Measurements from ENCODE around the gene MBD4.
A peak's percentile ranks its signal among the peaks of the same experiment; 100 is the strongest.
"Not testable (repeated sequence)": the region's sequence is repeated elsewhere in the genome, so short reads cannot be mapped to it uniquely, and the experiment has no call there.

Gene MBD4

DNA sequence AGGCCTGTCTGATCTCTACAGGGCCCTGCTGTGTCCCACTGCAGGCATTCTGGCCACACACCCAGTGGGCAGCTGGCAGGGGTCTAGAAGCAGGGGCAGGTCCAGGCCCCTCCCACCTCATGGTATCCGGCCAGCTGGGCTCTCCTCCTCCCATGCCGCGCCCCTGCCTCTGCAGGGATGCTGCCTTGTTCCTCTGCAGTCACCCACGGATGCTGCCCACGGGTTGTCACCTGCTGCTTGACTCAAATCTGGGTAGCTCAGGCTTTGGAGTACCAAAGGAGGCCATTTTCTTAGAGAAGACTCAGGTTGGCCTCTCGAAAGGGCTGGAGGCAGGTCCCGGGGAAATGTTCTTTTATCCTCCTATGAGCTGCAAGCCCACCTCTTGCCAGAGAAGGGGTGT is 36.3 kb downstream of the MBD4 start:
- no peak for DNase-seq

- DNase-seq, result no peak
These were observed 37.1 kb downstream of the MBD4 start for GRCh38 chr3:129402616-129403015.

DNA sequence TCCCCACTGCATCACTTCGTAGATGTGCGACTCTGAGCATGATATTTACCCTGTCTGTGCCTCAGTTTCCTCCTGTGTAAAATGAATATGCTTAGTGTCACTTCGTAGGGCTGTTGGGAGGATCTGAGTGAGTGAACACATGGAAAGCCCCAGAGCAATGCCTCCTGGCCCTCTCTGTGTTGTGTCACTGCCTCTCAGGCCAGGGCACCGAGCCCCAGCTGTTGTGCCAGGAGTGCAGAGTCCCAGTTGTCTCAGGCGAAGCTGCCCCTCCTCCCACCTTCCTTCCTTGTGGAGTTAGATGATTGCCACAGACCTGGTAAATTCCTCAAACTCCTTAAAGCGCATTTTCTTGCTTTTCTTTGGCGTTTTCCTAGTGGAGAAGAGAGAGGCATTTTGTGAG is 37.5 kb downstream of the MBD4 start:
- DNase-seq, result no peak

- peak; percentile 39 for DNase-seq
These were observed 39.8 kb downstream of the MBD4 start for GRCh38 chr3:129399895-129400357.

GRCh38 chr3:129399145-129399894 is 40.4 kb downstream of the MBD4 start:
- peak; percentile 90 for DNase-seq

DNA sequence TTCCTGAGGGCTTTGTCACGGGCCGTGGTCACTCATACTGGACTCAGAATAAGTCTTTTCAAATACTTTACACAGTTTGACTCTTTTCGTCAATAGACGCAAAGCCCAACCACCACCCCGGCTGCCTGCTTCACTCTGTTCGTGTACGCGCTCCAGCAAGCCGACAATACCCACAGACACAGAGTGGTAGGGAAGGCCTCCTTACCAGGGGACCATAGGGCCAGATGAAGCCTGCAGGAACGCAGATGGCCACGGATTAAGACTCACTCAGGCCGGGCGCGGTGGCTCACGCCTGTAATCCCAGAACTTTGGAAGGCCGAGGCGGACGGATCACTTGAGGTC is 41.0 kb downstream of the MBD4 start:
- peak; percentile 7 for DNase-seq

DNA sequence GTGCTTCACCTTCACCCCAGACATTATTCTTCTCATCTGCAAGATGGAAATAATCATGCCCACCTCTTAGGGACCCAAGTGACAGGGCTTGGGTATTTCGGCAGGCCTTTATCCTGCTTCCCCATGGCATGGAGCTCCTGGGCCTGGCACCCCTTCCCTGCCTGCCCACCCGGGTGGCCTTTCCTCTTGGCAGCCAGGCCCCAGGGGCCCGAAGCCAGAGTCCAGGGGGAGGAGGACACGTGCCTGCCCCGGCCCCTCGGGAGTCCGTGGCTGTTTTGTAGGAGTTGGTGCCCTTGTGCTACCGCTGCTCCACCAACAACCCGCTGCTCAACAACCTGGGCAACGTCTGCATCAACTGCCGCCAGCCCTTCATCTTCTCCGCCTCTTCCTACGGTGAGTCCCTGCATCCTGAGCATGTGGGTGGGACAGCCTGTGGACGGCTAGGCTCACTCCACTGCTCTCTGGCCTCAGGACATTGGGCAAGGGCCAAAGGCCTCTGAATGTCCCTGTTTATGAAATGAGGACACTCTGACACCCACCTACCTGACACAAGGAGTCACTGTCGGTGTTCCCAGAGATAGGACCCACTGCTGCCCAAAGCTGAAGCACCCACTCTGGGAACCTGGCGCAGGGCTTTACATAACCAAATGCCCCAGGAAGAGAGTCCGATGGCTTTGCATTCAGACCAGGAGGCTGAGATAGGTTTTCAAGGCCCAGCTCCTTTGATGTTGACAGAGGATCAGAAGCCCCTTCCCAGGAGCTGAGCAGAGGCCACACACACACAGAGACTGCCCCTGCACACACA is 45.8 kb downstream of the MBD4 start:
- not testable (repeated sequence) for DNase-seq

DNA sequence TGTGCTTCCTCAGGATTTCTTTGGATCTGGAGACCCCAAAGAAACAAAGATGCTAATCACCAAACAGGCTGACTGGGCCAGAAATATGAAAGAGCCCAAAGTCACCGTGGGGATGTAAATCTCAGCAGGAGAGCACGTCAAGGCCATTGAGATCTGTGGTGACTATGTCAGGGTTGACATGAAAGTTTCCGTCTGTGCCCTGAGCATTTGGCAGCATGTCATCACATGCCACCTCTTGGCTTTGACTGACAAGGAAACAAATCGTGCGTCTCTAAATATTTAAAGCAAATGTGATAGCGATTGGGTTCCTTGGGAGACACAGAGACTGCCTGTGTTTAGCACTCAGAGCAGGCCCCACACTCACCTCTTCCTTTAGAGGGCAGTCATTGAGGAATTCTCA is 46.5 kb downstream of the MBD4 start:
- DNase-seq, result no peak

- DNase-seq, result not testable (repeated sequence)
These were observed 47.5 kb downstream of the MBD4 start for GRCh38 chr3:129392106-129392887.

- DNase-seq, result not testable (repeated sequence)
These were observed 48.2 kb downstream of the MBD4 start for GRCh38 chr3:129391583-129391982.

- DNase-seq, result no peak
These were observed 50.2 kb downstream of the MBD4 start for GRCh38 chr3:129389572-129389937.

DNA sequence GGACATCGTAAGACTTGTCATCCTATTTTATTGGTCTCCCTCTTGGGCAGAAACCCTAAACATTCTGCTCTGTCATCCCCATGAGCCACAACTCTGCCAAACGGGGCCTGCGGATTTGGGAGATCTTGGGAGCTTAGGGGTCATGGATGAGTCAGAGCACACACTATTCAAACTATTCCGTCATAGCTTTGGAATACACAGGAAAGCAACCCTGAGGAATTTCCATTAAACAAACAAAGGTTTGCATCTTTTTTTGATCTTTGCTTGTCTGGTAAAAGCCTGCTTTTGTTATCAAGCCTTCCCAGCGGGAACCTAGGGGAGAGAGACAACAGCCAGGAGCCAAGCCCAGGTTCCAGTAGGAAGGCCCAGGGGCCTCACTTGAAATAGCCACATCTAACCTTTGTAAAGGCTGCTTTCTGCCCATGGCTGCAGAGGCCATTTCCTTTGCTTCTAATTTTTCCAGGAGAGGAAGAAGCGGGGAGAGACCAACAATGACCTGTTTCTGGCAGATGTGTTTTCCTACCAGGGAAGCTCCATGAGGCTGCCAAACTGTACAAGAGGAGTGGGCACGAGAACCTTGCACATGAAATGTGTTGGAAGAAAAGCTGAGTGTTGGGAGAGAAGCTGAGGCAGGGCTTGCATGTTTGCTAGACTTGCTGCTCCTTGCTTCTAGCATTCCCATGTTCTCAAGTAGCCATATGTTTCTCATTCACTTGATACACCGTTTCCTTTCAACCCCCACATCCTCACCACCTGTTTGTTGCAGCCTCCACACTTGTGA is 50.8 kb downstream of the MBD4 start:
- DNase-seq, result not testable (repeated sequence)

- no peak for DNase-seq
These were observed 52.3 kb downstream of the MBD4 start for GRCh38 chr3:129387487-129387886.

DNA sequence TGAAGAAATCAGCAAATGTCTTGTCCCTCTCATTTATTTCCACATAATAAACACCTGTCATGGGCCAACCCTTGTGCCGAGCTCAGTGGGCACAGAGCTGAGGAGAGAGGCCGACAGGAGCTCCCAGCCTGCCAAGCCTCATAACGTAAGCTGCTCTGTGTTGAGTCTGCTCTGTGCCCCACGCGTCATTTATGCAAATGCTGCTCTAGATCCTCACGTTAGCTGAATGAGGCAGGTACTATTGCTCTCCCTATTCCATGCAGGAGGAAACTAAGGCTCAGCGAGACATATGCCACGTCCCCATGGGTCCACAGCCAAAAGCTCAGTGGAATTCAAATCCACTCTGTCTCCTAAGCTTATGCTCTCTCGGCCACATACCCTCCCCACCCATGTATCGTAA is 52.8 kb downstream of the MBD4 start:
- no peak for DNase-seq

GRCh38 chr3:129385507-129385906 is 54.2 kb downstream of the MBD4 start:
- not testable (repeated sequence) for DNase-seq

DNA sequence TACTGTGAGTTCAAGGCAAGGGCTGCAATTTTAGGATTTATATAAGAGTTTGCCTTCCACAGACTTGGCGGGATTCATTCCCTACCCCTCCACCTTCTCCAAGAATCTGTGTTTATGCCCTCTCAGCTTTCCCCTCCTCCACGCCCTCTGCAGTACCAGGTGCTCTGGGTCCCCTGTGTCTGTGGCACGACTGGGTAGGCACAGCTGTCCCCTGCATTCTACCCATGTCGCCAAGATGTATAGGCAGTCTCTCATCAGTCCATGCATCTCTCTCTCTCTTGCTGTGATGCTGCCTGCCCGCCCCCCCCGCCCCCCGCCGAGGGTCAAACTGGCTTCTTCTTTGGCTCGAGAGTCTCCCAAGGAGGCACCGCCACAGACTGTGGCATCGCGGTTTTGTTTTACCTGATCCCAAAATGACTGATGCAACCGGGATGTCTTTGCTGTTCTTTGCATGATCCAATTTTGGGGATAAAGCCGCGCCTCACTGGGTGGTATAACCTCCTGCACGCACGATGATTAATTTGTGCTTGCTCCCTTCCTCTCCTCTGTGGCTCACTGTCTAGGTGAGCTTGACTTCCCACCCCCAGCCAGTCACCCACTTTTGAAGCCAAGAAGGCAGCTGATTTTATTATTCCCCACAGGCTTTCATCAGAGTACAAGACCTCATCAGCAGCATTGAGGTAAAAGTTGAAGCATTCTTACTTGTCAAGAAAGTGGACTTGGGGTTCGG is 55.0 kb downstream of the MBD4 start:
- no peak for DNase-seq

GRCh38 chr3:129384103-129384502 is 55.6 kb downstream of the MBD4 start:
- DNase-seq, result not testable (repeated sequence)

DNA sequence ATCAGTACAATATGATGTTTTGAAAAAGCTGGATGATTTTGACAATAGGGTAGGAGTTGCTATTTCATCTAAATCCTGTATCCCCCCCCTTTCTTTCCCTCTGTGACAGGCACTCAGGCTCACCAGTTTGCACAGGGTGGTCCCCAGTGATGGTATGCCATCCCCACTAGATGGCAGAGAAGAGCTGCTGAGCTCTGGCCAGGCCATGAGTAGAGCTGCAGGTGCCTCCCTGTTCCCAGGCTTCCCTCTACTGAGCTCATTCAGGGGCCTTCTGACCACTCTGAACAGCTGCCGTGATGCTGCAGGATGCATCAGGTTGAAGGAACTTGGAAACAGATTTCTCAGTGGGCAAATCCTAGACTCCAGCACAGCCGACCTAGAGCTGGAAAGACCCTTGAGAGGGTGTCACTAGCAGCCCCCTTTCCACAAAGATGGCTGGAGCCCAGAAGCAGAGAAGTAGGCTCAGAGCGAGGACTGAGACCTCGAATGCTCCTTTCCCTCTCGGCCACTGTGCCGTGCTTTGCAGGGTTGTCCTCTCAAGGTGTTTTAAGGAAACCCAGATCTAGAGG is 56.4 kb downstream of the MBD4 start:
- DNase-seq, result peak; percentile 68

DNA sequence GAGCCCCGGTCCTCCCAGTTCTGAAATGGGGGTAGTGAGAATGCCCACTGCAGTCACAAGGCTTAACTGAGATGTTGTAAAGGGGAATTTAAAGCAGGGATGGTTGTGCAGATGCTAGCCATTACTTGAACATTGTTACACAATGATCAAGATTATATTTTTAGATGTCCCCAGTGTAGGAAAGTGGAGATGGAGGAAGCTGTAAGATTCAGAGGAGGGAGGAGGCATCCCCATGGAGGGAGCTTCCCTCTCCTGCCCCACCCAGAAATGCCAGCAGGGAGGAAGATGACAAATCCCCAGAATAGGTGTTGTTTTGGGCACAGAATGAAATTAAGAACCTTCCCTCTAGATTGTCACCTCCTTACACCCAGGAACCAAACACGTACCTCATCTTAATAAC is 57.4 kb downstream of the MBD4 start:
- DNase-seq, result no peak
